Esophagus squamous epithelium (tissue), 5 donors: Measurements from ENCODE around the gene OBP2A. TPM values are rescaled to one million over a fixed set of nuclear protein-coding genes. Genes with fewer than 3 reads are reported as not detected.
"Not testable (repeated sequence)": the region's sequence is repeated elsewhere in the genome, so short reads cannot be mapped to it uniquely, and the experiment has no call there.

Experiments
- DNase-seq: peaks from one replicate; lab custom pipeline; 2025; lab: John Stamatoyannopoulos, UW
- H3K27ac ChIP-seq, 4 donors: fragments of 200-600 bp; sonication (generic); one replicate each; pipeline ENCODE4 v1.5.1; 2016 to 2019; ENCODE audit warnings: mild to moderate bottlenecking in 1 of 4
- H3K27me3 ChIP-seq, 4 donors: fragments of 200-600 bp; sonication (generic); 1 replicate in 3 of 4; 2 replicates in 1 of 4; pipeline versions ENCODE4 v1.5.1 to v1.6.0; 2017 to 2021; ENCODE audit warnings: antibody characterized with exemption in 1 of 4
- H3K36me3 ChIP-seq, 3 donors: fragments of 200-600 bp; sonication (generic); one replicate each; pipeline ENCODE4 v1.5.1; 2016 to 2019
- H3K4me1 ChIP-seq, 3 donors: fragments of 200-600 bp; sonication (generic); one replicate each; pipeline ENCODE4 v1.5.1; 2017 to 2019
- H3K4me3 ChIP-seq, 4 donors: fragments of 200-600 bp; sonication (generic); 1 replicate in 3 of 4; 2 replicates in 1 of 4; pipeline ENCODE4 v1.5.1; 2016 to 2019; ENCODE audit warnings: mild to moderate bottlenecking in 2 of 4, moderate library complexity in 1 of 4
- H3K9me3 ChIP-seq, 3 donors: fragments of 200-600 bp; sonication (generic); one replicate each; pipeline ENCODE4 v1.5.1; 2016 to 2019
- POLR2A ChIP-seq, 4 donors: fragments of 450-650 bp; IDR thresholded peaks; one replicate each; pipeline ENCODE4 v1.6.1; 2017; ENCODE audit warnings: antibody characterized with exemption in 4 of 4, mild to moderate bottlenecking in 4 of 4, moderate library complexity in 3 of 4
- WGBS, 2 donors: methylation state at CpG; one replicate each; pipeline ENCODE4 v1.1.5; 2018; 5-methylcytosine and 5-hydroxymethylcytosine counted together
- intact Hi-C: fragments of 100-400 bp; cut with DNase I; formaldehyde crosslinking; loops from one replicate; pipeline ENCODE4 v1.15.0; 2022
- total RNA-seq, 4 donors: library from RNA; depleted of rRNA; stranded (reverse); fragments of >200 nt; gene quantifications; one replicate each; pipeline ENCODE4 v1.1.0, GENCODE V29; 2016
- TF ChIP-seq, protein P1 (sequence below), 6 experiments: fragments of 450-650 bp in 4 of 6; fragments of 200-600 bp in 2 of 6; sonication (generic) in 2 of 6; IDR thresholded peaks; one replicate each; pipeline ENCODE4 v1.5.1; 2016 to 2019; ENCODE audit warnings: antibody characterized with exemption in 6 of 6, mild to moderate bottlenecking in 4 of 6, moderate library complexity in 4 of 6
- donor health status: DM: yes; HTN: yes; CAD: no.

OBP2A gene
- total RNA-seq, 4 donors from 2014 or later, result not detected

DNA sequence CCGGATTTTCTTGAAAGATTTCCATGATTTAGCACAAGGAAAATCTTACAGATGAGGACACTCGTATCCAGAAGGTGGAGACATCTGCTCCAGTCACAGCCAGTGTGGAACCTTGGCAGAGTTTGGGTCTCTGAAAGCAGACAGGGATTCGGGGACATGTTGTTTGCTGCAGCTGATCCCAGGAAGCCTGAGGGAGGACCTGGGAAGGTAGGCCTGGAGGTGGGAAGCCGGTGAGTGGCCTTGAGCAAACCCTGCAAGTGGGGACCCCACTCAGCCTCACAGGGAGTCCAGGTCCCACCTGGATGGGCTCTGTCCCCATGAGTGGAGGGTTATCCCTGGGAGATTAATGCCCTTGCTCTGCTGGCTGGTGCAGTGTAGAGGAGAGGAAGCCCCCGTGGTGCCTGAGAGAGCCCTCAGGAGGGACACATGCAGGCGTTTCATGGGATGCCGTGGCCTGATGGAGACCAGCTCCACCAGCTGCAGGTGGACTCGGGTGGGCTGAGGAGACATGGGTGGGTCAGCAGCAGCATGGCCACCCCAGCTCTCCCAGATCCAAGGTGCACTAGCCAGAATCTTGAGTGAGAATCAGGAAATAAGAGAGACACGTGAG is 37.6 kb upstream of the OBP2A start:
- no peak for TF ChIP-seq POLR2A (IDR thresholded peaks at IDR 0.05)
- TF ChIP-seq, protein P1, sequence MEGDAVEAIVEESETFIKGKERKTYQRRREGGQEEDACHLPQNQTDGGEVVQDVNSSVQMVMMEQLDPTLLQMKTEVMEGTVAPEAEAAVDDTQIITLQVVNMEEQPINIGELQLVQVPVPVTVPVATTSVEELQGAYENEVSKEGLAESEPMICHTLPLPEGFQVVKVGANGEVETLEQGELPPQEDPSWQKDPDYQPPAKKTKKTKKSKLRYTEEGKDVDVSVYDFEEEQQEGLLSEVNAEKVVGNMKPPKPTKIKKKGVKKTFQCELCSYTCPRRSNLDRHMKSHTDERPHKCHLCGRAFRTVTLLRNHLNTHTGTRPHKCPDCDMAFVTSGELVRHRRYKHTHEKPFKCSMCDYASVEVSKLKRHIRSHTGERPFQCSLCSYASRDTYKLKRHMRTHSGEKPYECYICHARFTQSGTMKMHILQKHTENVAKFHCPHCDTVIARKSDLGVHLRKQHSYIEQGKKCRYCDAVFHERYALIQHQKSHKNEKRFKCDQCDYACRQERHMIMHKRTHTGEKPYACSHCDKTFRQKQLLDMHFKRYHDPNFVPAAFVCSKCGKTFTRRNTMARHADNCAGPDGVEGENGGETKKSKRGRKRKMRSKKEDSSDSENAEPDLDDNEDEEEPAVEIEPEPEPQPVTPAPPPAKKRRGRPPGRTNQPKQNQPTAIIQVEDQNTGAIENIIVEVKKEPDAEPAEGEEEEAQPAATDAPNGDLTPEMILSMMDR (IDR thresholded peaks at IDR 0.05), result no peak
- H3K4me3 ChIP-seq, result no peak overlapping the region
- no peak overlapping the region for H3K27ac ChIP-seq
- intact Hi-C loops, result no loop called here
- no peak for DNase-seq
- H3K36me3 ChIP-seq, result peaks cover 6 to 22% (median 15%) of the 10 kb centered on the region in 3 donors
- no peaks in the 10 kb centered on the region for H3K9me3 ChIP-seq
- peaks cover 0 to 4% (median 0%) of the 10 kb centered on the region in 3 donors for H3K4me1 ChIP-seq
- no peaks in the 10 kb centered on the region for H3K27me3 ChIP-seq
- 83 to 91% methylated on average over 3 to 6 of the region's 9 CpGs for WGBS, 2 donors

DNA sequence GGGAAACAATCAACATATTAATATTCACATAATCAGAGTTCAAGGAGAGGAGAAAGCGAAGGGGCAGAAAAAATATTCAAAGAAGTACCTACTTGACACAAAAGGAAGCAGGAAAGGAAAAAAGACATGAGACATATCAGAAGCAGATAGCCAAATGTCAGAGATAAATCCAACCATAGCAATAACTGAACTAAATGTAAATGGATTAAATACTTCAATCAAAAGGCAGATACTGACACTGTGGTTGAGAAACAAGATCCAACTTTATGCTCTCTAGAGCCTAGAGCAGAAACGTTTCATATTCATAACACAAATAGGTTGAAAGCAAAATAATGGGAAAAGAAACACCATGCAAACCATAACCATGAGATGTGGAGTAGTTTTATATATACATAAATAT is 36.5 kb upstream of the OBP2A start:
- WGBS, 2 donors, result 70 to 81% methylated on average over 2 of the region's 2 CpGs
- Histone ChIP-seq H3K27me3 (peaks cover 0 to 2% (median 0%) of the 10 kb centered on the region in 4 donors), H3K4me3 (no peak overlapping the region), H3K9me3 (no peaks in the 10 kb centered on the region), H3K4me1 (peaks cover 0 to 1% (median 0%) of the 10 kb centered on the region in 3 donors), H3K27ac (no peak overlapping the region), H3K36me3 (peaks cover 0 to 11% (median 5%) of the 10 kb centered on the region in 3 donors)
- DNase-seq, result no peak
- no peak for TF ChIP-seq POLR2A (IDR thresholded peaks at IDR 0.05)
- TF ChIP-seq, protein P1 (IDR thresholded peaks at IDR 0.05), result no peak
- intact Hi-C loops, result no loop called here

DNA sequence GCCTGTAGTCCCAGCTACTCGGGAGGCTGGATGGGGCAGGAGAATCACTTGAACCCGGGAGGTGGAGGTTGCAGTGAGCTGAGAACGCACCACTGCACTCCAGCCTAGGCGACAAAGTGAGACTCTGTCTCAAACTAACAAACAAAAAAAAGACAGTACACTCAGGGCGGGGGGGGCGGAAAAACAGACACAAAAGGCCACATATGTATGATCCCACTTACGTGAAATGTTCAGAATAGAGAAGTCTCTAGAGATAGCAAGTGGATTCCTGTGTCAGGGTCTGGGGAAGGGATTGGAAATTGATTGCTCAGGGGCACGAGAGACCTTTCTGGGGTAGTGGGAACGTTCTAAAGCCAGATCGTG is 33.7 kb upstream of the OBP2A start:
- Histone ChIP-seq H3K27me3 (peaks cover 0 to 20% (median 0%) of the 10 kb centered on the region in 4 donors), H3K27ac (no peak overlapping the region), H3K4me1 (no peaks in the 10 kb centered on the region), H3K36me3 (no peaks in the 10 kb centered on the region), H3K9me3 (no peaks in the 10 kb centered on the region), H3K4me3 (no peak overlapping the region)
- 74 to 75% methylated on average over 10 of the region's 10 CpGs for WGBS, 2 donors
- intact Hi-C loops, result no loop called here
- no peak for DNase-seq
- TF ChIP-seq, protein P1 (IDR thresholded peaks at IDR 0.05), result no peak
- TF ChIP-seq POLR2A (IDR thresholded peaks at IDR 0.05), result no peak

DNA sequence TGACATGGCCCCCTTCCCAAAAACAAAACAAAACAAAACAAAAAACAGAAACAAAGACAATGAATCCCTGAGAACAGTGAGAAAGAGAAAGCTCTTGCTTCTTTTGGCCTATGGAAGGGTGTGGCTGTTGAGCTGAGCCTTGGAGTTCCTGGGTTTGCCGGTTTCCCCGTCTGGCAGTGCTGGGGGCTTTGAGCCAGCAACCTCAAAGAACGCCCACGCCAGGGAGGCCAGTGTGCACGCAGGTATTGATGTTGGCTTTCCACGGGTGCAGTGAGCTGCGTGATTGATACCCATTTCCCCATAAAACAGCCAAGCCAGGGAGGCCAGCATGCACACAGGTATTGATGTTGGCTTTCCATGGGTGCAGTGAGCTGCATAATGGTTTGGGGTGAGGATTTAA is 33.0 kb upstream of the OBP2A start:
- no peak overlapping the region for H3K27ac ChIP-seq
- 35 to 53% methylated on average over 7 of the region's 7 CpGs for WGBS, 2 donors
- no peak for DNase-seq
- no peak for TF ChIP-seq POLR2A (IDR thresholded peaks at IDR 0.05)
- no peaks in the 10 kb centered on the region for H3K9me3 ChIP-seq
- no peaks in the 10 kb centered on the region for H3K36me3 ChIP-seq
- intact Hi-C loops, result no loop called here
- no peak overlapping the region for H3K4me3 ChIP-seq
- peaks cover 0 to 20% (median 0%) of the 10 kb centered on the region in 4 donors for H3K27me3 ChIP-seq
- H3K4me1 ChIP-seq, result no peaks in the 10 kb centered on the region

DNA sequence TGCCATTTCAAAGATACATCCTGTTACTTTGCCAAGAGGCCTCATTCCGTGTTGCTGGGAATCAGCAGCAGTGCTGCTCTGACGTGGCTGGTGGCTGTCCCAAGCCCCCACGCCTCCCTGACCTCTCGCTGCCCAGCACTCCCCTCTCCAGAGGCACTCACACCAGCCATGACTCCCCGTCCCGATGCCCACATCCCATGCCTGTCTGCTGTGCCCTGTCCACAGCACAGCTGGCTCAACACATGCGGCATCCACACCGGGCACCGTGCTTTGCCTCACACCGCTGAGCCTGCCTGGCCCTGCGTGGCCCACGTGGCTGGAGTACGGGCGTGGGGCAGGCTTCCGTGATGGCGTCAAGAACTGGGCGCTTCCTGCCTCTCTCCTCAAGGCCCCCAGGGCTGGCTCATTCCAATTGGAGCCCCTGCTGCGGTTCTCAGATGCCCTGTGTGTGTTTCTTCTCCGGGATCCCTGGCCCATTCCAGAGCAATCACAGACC is 32.5 kb upstream of the OBP2A start:
- DNase-seq, result no peak
- no peaks in the 10 kb centered on the region for H3K4me1 ChIP-seq
- H3K9me3 ChIP-seq, result no peaks in the 10 kb centered on the region
- peaks cover 0 to 20% (median 0%) of the 10 kb centered on the region in 4 donors for H3K27me3 ChIP-seq
- intact Hi-C loops, result no loop called here
- TF ChIP-seq, protein P1 (IDR thresholded peaks at IDR 0.05), result no peak
- TF ChIP-seq POLR2A (IDR thresholded peaks at IDR 0.05), result no peak
- no peak overlapping the region for H3K4me3 ChIP-seq
- no peak overlapping the region for H3K27ac ChIP-seq
- no peaks in the 10 kb centered on the region for H3K36me3 ChIP-seq
- 71 to 81% methylated on average over 10 to 15 of the region's 19 CpGs for WGBS, 2 donors

DNA sequence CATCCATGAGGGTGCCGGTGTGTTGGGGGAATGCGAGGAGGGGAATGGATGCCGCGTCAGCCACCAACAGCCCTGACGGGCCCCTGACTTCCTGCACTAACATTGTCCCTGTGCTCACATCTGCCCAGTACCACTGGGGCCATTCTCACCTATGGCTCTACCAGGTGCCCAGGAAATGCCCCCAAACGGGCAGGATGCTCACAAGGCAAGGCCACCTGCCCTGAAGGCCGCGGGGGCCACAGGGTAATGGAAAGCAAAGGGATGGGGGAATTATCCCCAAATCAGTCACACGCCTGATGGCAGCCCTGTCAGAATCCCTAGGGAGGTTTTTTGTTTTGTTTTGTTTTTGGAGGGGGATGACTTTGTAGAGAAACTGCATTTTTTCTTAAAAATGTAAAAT is 32.0 kb upstream of the OBP2A start:
- H3K4me1 ChIP-seq, H3K36me3 ChIP-seq, H3K9me3 ChIP-seq, DNase-seq, H3K4me3 ChIP-seq, intact Hi-C loops, H3K27ac ChIP-seq: not testable (repeated sequence)
- H3K27me3 ChIP-seq, result peaks cover 0 to 24% (median 0%) of the 10 kb centered on the region in 4 donors
- WGBS, 2 donors, result 83 to 86% methylated on average over 1 to 8 of the region's 9 CpGs
